CD4-positive, alpha-beta T cell treated with Interleukin-15 for 1 hour (primary cell): ENCODE measurements around the gene KIAA0825.

ENCODE experiments used
- DNase-seq: peaks from one replicate; pipeline ENCODE4 v3.0.0-alpha.2; 2020

Gene KIAA0825

GRCh38 chr5:94281236-94281801, 337.1 kb downstream of the KIAA0825 start:
- no peak for DNase-seq

DNA sequence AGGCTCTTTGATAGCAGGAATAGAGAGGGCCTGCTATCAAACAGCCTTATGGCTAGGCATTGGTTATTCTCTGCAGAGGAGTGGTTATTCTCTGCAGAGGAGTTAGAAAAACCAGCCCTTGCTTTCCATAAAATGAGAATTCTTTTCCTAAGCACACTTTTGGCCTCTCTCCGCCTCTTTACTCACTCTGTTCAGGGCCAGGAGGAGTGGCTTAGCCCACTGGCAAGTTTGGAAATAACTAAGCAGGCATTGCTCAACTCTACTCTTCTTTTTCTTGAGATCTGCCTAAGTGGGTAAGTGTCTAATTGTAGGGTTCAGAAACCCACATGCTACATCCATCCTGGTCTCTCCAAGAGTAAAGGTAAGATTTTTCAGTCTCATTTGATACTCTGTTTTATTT, 341.7 kb downstream of the KIAA0825 start:
- DNase-seq = no peak

DNA sequence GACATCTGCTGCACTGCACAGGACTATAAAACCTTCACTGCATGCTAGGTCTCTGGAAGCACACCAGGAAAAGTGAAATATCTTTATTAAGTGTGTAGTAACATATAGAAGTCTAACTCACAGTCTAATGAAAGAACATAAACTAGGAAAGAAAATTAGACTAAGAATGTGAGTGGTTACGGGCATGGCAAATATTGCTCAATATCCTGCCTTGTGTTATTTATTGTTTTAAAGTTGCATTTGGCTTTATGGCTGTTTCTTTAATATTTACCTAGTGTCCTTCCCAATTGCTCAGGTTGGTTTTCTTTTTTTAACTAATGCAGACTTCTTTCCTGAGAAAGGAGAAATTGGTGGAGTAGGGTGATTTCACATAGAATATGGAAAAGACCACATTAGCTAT, 342.4 kb downstream of the KIAA0825 start:
- no peak for DNase-seq

- DNase-seq = no peak
These were observed 343.7 kb downstream of the KIAA0825 start for GRCh38 chr5:94274707-94275106.

GRCh38 chr5:94268226-94268625, 350.2 kb downstream of the KIAA0825 start:
- no peak for DNase-seq

- DNase-seq = no peak
These were observed 351.0 kb downstream of the KIAA0825 start for GRCh38 chr5:94267350-94267899.

- DNase-seq = no peak
These were observed 352.2 kb downstream of the KIAA0825 start for GRCh38 chr5:94266170-94266569.

DNA sequence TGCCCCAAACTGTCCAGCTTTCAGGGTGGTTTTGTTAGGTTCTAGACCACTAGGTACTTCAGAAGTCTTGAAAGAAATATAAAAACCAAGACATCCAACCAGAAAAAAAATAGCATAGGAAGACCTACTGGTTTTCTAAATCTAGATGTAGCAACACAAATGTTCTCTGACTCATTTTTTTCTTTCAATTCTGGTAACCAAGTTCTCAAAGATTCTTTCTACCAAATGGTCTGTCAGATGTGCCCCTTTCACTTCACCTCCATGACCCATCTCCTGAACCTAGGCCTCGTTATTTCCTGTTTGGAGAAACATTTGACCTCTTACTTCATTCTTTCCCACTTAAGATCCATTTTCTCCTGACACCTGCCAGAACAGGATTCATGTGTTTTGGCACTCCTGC, 355.3 kb downstream of the KIAA0825 start:
- no peak for DNase-seq

- no peak for DNase-seq
These were observed 358.3 kb downstream of the KIAA0825 start for GRCh38 chr5:94260096-94260495.

DNA sequence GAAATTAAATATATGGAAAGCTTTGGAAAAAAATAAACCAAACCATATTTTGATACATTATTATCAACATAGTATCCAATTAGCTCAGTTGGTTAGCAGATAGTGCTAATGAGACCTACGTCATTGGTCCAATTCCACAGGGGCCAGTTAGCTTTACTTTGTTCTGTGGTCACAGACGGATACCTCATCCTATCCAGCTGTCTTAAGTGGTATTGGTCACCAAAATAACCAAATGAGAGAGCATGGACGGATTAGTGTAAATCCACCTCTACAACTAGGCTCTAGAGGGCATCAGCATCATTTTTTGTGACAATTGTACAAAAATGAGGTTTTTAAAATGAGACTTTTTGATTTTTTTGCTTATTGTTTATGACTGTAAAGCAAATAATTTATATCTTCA, 364.2 kb downstream of the KIAA0825 start:
- no peak for DNase-seq

DNA sequence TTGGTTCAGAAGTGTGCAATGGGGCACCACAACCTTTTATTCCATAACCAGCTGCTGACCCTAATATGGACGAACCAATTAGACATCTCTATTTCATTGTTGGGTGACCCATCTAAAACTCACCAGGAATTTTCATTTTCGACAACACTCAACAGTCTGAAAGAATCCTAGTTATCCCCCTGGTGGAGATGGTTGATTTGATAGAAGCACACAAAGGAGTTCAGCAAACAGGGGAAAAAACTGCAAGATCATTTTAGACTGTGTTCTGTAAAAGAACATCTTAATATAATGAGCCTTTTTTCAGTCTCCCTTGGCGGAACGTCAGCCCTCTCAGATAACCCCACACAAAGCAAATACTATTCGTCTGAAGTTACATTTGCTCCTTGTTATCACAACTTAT, 367.4 kb downstream of the KIAA0825 start:
- no peak for DNase-seq

DNA sequence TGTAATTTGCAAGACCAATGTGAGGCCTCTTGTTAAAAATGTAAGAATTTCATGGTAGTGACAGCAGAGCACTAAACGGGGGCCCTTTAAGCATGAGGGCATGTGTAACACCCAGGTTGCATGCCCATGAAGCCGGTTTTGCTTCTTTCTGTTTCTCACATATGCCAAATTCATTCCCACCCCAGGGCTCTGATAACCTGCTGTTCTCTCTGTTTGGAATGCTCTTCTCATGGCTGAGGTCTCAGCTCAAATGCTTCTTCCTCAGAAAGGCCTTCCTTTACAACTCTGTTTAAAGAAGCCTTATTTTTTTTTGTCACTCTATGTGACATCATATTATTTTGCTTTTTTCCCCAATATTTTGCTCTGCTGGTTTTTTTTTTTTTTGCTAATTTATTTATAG, 369.0 kb downstream of the KIAA0825 start:
- no peak for DNase-seq

GRCh38 chr5:94248175-94248875, 370.1 kb downstream of the KIAA0825 start:
- DNase-seq = no peak

- DNase-seq = no peak
These were observed 372.8 kb downstream of the KIAA0825 start for GRCh38 chr5:94245608-94246007.

GRCh38 chr5:94244921-94245320, 373.5 kb downstream of the KIAA0825 start:
- no peak for DNase-seq

DNA sequence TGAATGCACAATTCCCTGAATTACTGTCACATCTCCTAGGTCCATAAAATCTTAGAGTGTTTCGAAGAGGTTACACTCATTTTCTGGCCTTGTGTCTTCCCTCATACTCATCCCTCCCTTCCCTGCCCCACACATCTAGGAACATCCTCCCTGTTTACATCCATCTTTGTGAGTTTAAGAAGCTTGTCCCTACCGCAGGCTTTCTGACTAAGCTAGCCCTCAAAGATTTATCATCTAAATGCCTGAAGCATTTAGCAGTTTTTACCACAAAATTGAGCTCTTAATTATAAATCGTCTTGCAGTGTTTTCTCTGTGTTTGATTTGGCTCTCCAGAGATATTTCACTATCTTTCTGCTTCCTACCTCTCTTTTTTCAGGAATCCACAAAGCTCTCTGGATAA, 374.8 kb downstream of the KIAA0825 start:
- no peak for DNase-seq

GRCh38 chr5:94240993-94241651, 377.3 kb downstream of the KIAA0825 start:
- DNase-seq = no peak

GRCh38 chr5:94240596-94240992, 377.8 kb downstream of the KIAA0825 start:
- DNase-seq = no peak

DNA sequence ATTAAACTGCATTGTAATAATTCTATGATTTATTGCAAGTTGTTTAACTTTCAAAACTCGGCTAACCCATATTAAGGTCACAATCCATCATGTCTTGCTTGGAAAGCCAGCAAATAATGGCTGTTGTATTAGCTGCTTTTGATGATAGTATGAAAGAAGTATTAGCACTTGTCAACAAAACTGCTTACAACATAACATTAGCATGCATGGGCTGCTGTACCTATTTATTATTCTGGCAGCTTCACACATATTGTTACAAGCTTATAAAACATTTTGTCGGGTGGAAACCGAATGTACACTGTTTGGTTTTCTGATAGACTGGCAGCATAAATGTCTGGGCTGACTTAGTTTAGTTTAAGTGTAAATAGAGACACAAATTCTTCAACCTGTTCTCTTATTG, 378.3 kb downstream of the KIAA0825 start:
- no peak for DNase-seq

- no peak for DNase-seq
These were observed 379.1 kb downstream of the KIAA0825 start for GRCh38 chr5:94239266-94239665.

GRCh38 chr5:94234987-94235386, 383.4 kb downstream of the KIAA0825 start:
- DNase-seq = no peak

DNA sequence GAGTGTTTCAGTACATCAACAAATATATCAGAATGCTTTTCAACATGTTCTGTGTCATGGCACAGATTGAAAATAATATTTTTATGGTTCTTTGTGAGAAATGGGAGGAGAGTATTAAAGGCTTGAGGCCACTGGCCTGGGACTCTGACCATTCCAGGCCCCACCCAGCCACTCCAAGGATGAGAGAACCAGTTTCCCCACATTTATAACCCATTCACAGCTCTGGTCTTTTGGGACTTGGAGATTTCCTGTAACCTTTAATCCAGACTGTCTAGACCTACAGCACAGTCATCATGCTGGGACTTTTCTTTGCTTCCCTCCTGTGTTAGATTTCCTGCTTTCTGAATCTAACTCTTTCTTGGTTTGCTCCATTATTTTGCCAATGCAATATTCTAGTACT, 389.6 kb downstream of the KIAA0825 start:
- DNase-seq = no peak

DNA sequence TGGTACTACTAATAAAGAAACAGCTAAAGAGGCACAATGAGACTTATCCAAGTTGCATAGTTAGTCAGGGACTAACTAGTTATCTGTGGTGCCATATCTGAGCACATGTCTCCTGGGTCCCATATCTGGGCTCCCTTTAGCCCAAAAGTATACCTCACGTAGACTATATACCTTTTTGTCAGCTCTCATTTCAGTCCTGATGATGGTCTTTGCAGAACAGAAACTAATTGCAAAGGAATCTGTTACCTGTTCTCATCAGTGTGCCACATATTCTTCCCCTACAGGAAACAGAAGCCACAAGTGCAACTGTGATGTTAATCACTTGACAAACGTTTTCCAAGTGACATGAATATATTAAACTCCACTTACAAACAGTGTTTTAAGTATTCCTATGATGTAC, 395.2 kb downstream of the KIAA0825 start:
- no peak for DNase-seq

DNA sequence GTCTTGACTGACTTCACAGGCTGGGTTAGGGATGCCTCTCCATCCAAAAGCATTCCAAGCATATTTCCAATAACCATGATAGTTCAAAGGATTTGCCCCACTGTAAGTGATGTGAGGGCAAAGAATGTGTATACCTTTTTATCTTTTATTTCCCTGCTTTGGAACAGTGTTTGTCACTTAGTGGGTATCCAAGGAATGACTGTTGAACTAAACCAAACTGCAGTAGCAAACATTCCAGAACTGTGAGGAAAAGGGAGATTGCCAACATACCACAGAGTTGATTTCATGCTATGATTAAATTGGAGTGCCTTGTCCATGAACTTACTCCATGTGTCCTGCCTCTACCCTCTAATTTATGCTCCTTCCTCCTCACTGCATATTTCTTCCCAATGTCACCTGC, 400.0 kb downstream of the KIAA0825 start:
- no peak for DNase-seq
